HepG2 (cell line): Measurements from ENCODE around the gene CATSPERE. TPM values are rescaled to one million over a fixed set of nuclear protein-coding genes. Genes with fewer than 3 reads are reported as not detected.
A peak's percentile ranks its signal among the peaks of the same experiment; 100 is the strongest.

Experiments
- GATAD1 ChIP-seq: IDR thresholded peaks from 2 replicates; pipeline ENCODE4 v1.6.1; 2016; ENCODE audit warnings: missing genetic modification reagents, missing compliant biosample characterization
- HNF4A ChIP-seq: sonication (generic); formaldehyde crosslinking; IDR thresholded peaks from 2 replicates; pipeline ENCODE4 v1.4.0; 2020; ENCODE audit warnings: missing genetic modification reagents
- HNF4G ChIP-seq, 2 experiments: sonication (generic) in 1 of 2; formaldehyde crosslinking in 1 of 2; IDR thresholded peaks; 2 replicates each; pipeline versions ENCODE4 v1.4.0 to v1.6.1; 2011 to 2020; ENCODE audit warnings: borderline replicate concordance in 2 of 2, low read depth in 2 of 2, mild to moderate bottlenecking in 2 of 2, low read length in 1 of 2, missing genetic modification reagents in 1 of 2, moderate library complexity in 1 of 2
- IKZF1 ChIP-seq: fragments of 450-650 bp; IDR thresholded peaks from 2 replicates; pipeline ENCODE4 v1.7.1; 2016
- JUND ChIP-seq: sonication (generic); formaldehyde crosslinking; IDR thresholded peaks from 2 replicates; pipeline ENCODE4 v1.8.0; 2022; ENCODE audit warnings: mild to moderate bottlenecking, missing genetic modification reagents
- KDM3A ChIP-seq: IDR thresholded peaks from 2 replicates; pipeline ENCODE4 v1.6.1; 2018; ENCODE audit warnings: low read depth, missing compliant biosample characterization
- NFIB ChIP-seq: sonication (generic); formaldehyde crosslinking; IDR thresholded peaks from 2 replicates; pipeline ENCODE4 v1.9.0; 2021; ENCODE audit warnings: missing genetic modification reagents, mild to moderate bottlenecking, borderline replicate concordance
- NR2C2 ChIP-seq: sonication (generic); formaldehyde crosslinking; IDR thresholded peaks from 2 replicates; pipeline ENCODE4 v1.4.0; 2020; ENCODE audit warnings: missing genetic modification reagents, mild to moderate bottlenecking, moderate library complexity, borderline replicate concordance
- RAD51 ChIP-seq: fragments of 450-650 bp; IDR thresholded peaks from 2 replicates; pipeline ENCODE4 v1.6.1; 2016; ENCODE audit warnings: borderline replicate concordance
- RNF2 ChIP-seq: fragments of 450-650 bp; conservative IDR thresholded peaks from 2 replicates; pipeline ENCODE4 v1.6.1; 2016; ENCODE audit warnings: low read depth
- SRSF4 ChIP-seq: fragments of 200-400 bp; formaldehyde crosslinking; IDR thresholded peaks from one replicate; pipeline ENCODE4 v1.6.1; 2018; ENCODE audit warnings: mild to moderate bottlenecking, low read depth, low read length, moderate library complexity; ENCODE audit not compliant: poor library complexity, severe bottlenecking
- SRY ChIP-seq: sonication (generic); formaldehyde crosslinking; IDR thresholded peaks from 2 replicates; pipeline ENCODE4 v1.8.0; 2022; ENCODE audit warnings: mild to moderate bottlenecking, missing genetic modification reagents
- ZFP41 ChIP-seq: sonication (generic); formaldehyde crosslinking; IDR thresholded peaks from 2 replicates; pipeline ENCODE4 v1.4.0; 2020; ENCODE audit warnings: mild to moderate bottlenecking, missing genetic modification reagents, borderline replicate concordance
- ZNF136 ChIP-seq: sonication (generic); formaldehyde crosslinking; IDR thresholded peaks from 2 replicates; pipeline ENCODE4 v1.8.1; 2022; ENCODE audit warnings: low read depth, mild to moderate bottlenecking, moderate library complexity, missing genetic modification reagents
- ZNF260 ChIP-seq: sonication (generic); formaldehyde crosslinking; IDR thresholded peaks from 2 replicates; pipeline ENCODE4 v1.4.0; 2020; ENCODE audit warnings: missing genetic modification reagents, low read depth, mild to moderate bottlenecking, borderline replicate concordance
- ZNF550 ChIP-seq: sonication (generic); formaldehyde crosslinking; IDR thresholded peaks from 2 replicates; pipeline ENCODE4 v1.4.0; 2020; ENCODE audit warnings: mild to moderate bottlenecking, missing genetic modification reagents, borderline replicate concordance
- ZSCAN20 ChIP-seq: sonication (generic); formaldehyde crosslinking; IDR thresholded peaks from 2 replicates; pipeline ENCODE4 v1.4.0; 2020; ENCODE audit warnings: missing genetic modification reagents, mild to moderate bottlenecking, borderline replicate concordance
- ZSCAN9 ChIP-seq: IDR thresholded peaks from 2 replicates; pipeline ENCODE4 v1.6.1; 2016; ENCODE audit warnings: borderline replicate concordance
- polyA plus RNA-seq, 8 experiments: library from polyadenylated mRNA; depleted of rRNA in 3 of 8; stranded (reverse) in 7 of 8; unstranded in 1 of 8; fragments of >200 nt; fragmentation: Illumina TruSeq in 4 of 8; extraction: Trizol in 4 of 8; gene quantifications; 2 replicates each; pipeline versions ENCODE4 v1.2.1 to v1.2.3, GENCODE V29; 2011 to 2016; ENCODE audit warnings: low read depth in 4 of 8, missing spikeins in 1 of 8, mixed read lengths in 1 of 8; ENCODE audit not compliant: insufficient read depth in 1 of 8
- total RNA-seq, 5 experiments: library from RNA; depleted of rRNA; stranded (reverse); fragments of >200 nt; fragmentation: Illumina TruSeq; extraction: Trizol; gene quantifications; 2 replicates each; pipeline ENCODE4 v1.2.3, GENCODE V29; 2016; ENCODE audit warnings: low read depth in 1 of 5
- TF ChIP-seq, protein P1 (sequence below): sonication (generic); formaldehyde crosslinking; IDR thresholded peaks from 2 replicates; pipeline ENCODE4 v1.5.0; 2020; ENCODE audit warnings: missing genetic modification reagents, mild to moderate bottlenecking, borderline replicate concordance
- TF ChIP-seq, protein P2 (sequence below): sonication (generic); formaldehyde crosslinking; IDR thresholded peaks from 2 replicates; pipeline ENCODE4 v1.4.0; 2020; ENCODE audit warnings: missing genetic modification reagents
- TF ChIP-seq, protein P3 (sequence below): sonication (generic); formaldehyde crosslinking; IDR thresholded peaks from 2 replicates; pipeline ENCODE4 v1.5.1; 2020; ENCODE audit warnings: missing genetic modification reagents, mild to moderate bottlenecking, borderline replicate concordance
- TF ChIP-seq, protein P4 (sequence below): sonication (generic); formaldehyde crosslinking; IDR thresholded peaks from 2 replicates; pipeline ENCODE4 v1.5.0; 2020; ENCODE audit warnings: missing genetic modification reagents

CATSPERE gene
- total and polyA plus RNA-seq, 2 of the 13 experiments (the other 11 are each of a cell fraction or from before 2014, with no cell fraction given), result 0.34 to 0.51 TPM

DNA sequence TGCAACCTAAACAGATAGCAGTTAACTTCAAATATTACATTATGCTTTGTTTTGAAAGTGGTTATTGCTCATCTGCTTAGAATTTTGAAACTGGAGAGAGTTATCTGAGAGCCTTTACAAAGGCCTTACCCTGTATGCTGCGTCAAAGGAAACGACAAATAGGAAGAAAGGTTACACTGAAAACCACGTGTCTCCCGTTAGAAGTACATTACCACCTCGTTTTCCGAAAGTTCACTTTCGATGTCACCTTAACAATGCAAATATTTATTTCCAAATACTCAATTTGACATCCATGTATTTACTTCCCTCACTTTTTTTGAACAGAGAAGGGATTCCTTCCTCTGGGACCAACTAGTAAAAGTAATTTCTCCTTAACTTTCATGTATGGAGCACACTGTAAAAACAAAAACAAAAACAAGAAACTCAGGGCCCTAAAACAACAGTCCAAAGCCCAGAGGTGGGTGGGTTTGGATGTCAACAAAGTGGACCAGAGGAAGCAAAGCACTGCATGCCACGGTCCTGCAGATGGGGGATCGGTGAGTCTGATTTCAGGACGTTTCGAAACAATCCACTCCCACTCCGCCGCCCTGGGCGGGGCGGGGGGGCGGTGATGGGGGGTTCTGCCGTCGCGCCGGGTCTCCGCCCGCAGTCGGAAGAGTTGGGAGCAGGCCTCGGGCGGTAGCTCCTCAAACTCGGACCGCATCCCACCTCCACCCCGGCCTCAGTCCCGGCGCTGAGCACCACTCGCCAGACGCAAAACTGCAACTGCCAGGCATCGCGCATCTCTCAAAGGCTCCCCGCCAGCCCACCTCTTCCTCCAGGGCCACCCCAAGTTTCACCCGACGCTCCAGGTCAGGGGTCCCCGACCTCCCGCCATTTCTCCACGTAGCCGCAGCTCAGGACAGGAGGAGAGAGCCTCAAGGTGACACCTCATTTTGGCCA is 10.2 kb upstream of the CATSPERE start (continued):
- TF ChIP-seq HNF4G (IDR thresholded peaks at IDR 0.05; ENCODE audit: borderline replicate concordance, low read depth, low read length) (no peak), HNF4G (CRISPR knock-in tag; IDR thresholded peaks at IDR 0.05; ENCODE audit: borderline replicate concordance, low read depth) (0 out of 2 replicates have a peak, but pooled peaks have one; percentile 60), ZSCAN9 (CRISPR knock-in tag) (no peak), NR2C2 (no peak), SRSF4 (no peak), ZSCAN20 (CRISPR knock-in tag) (no peak), ZFP41 (CRISPR knock-in tag) (no peak), HNF4A (CRISPR knock-in tag) (no peak), ZNF260 (CRISPR knock-in tag) (no peak), RNF2 (no peak), ZNF550 (CRISPR knock-in tag) (peak; percentile 68; the same call in 1 of the 2 replicates), GATAD1 (CRISPR knock-in tag) (no peak), KDM3A (CRISPR knock-in tag) (no peak), IKZF1 (no peak), NFIB (CRISPR knock-in tag) (no peak), ZNF136 (no peak), SRY (CRISPR knock-in tag) (no peak), JUND (CRISPR knock-in tag) (no peak), RAD51 (no peak)
- TF ChIP-seq, protein P1, sequence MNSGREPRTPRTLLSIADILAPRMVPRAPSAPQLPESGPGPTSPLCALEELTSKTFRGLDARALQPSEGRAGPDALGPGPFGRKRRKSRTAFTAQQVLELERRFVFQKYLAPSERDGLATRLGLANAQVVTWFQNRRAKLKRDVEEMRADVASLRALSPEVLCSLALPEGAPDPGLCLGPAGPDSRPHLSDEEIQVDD, result no peak
- TF ChIP-seq, protein P2, sequence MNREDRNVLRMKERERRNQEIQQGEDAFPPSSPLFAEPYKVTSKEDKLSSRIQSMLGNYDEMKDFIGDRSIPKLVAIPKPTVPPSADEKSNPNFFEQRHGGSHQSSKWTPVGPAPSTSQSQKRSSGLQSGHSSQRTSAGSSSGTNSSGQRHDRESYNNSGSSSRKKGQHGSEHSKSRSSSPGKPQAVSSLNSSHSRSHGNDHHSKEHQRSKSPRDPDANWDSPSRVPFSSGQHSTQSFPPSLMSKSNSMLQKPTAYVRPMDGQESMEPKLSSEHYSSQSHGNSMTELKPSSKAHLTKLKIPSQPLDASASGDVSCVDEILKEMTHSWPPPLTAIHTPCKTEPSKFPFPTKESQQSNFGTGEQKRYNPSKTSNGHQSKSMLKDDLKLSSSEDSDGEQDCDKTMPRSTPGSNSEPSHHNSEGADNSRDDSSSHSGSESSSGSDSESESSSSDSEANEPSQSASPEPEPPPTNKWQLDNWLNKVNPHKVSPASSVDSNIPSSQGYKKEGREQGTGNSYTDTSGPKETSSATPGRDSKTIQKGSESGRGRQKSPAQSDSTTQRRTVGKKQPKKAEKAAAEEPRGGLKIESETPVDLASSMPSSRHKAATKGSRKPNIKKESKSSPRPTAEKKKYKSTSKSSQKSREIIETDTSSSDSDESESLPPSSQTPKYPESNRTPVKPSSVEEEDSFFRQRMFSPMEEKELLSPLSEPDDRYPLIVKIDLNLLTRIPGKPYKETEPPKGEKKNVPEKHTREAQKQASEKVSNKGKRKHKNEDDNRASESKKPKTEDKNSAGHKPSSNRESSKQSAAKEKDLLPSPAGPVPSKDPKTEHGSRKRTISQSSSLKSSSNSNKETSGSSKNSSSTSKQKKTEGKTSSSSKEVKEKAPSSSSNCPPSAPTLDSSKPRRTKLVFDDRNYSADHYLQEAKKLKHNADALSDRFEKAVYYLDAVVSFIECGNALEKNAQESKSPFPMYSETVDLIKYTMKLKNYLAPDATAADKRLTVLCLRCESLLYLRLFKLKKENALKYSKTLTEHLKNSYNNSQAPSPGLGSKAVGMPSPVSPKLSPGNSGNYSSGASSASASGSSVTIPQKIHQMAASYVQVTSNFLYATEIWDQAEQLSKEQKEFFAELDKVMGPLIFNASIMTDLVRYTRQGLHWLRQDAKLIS, result no peak
- TF ChIP-seq, protein P3, sequence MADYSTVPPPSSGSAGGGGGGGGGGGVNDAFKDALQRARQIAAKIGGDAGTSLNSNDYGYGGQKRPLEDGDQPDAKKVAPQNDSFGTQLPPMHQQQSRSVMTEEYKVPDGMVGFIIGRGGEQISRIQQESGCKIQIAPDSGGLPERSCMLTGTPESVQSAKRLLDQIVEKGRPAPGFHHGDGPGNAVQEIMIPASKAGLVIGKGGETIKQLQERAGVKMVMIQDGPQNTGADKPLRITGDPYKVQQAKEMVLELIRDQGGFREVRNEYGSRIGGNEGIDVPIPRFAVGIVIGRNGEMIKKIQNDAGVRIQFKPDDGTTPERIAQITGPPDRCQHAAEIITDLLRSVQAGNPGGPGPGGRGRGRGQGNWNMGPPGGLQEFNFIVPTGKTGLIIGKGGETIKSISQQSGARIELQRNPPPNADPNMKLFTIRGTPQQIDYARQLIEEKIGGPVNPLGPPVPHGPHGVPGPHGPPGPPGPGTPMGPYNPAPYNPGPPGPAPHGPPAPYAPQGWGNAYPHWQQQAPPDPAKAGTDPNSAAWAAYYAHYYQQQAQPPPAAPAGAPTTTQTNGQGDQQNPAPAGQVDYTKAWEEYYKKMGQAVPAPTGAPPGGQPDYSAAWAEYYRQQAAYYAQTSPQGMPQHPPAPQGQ, result no peak
- TF ChIP-seq, protein P4, sequence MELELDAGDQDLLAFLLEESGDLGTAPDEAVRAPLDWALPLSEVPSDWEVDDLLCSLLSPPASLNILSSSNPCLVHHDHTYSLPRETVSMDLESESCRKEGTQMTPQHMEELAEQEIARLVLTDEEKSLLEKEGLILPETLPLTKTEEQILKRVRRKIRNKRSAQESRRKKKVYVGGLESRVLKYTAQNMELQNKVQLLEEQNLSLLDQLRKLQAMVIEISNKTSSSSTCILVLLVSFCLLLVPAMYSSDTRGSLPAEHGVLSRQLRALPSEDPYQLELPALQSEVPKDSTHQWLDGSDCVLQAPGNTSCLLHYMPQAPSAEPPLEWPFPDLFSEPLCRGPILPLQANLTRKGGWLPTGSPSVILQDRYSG (CRISPR knock-in tag), result no peak
